Calu3 (cell line): ENCODE data around the gene ACSL6. TPM values are rescaled to one million over a fixed set of nuclear protein-coding genes. Genes with fewer than 3 reads are reported as not detected.

Experiments used
- BruUV-seq: library from RNA; stranded (reverse); fragments of 400-500 nt; replicated peaks from 2 replicates; lab custom pipeline; 2021; lab: Mats Ljungman, UMichigan
- CTCF ChIA-PET: fragments of 300-600 bp; sonication (Branson Sonifier 250); formaldehyde crosslinking; loops from one replicate; lab custom pipeline; 2022; ENCODE audit warnings: antibody characterized with exemption; lab: Charles Lee
- DNase-seq: peaks from one replicate; pipeline ENCODE4 v3.0.0; 2022
- H3K27ac Mint-ChIP-seq: one replicate; pipeline ENCODE4 v1.8.0; 2022; ENCODE audit warnings: mixed read lengths; ENCODE audit not compliant: unreplicated experiment
- H3K27me3 Mint-ChIP-seq: one replicate; pipeline ENCODE4 v1.8.0; 2022; ENCODE audit warnings: mixed read lengths; ENCODE audit not compliant: unreplicated experiment
- H3K36me3 Mint-ChIP-seq: one replicate; pipeline ENCODE4 v1.8.0; 2022; ENCODE audit warnings: mild to moderate bottlenecking, moderate library complexity, mixed read lengths; ENCODE audit not compliant: insufficient read depth, unreplicated experiment
- H3K4me1 Mint-ChIP-seq: one replicate; pipeline ENCODE4 v1.8.0; 2022; ENCODE audit warnings: mild to moderate bottlenecking, low read depth, mixed read lengths; ENCODE audit not compliant: unreplicated experiment
- H3K4me3 Mint-ChIP-seq: one replicate; pipeline ENCODE4 v1.8.0; 2022; ENCODE audit warnings: mild to moderate bottlenecking, low read depth, moderate library complexity, mixed read lengths; ENCODE audit not compliant: unreplicated experiment
- H3K9me3 Mint-ChIP-seq: one replicate; pipeline ENCODE4 v1.8.0; 2022; ENCODE audit warnings: low read depth, mixed read lengths; ENCODE audit not compliant: unreplicated experiment
- intact Hi-C: fragments of 100-400 bp; cut with micrococcal nuclease; formaldehyde crosslinking; loops from one replicate; pipeline ENCODE4 v1.10.0; 2022; ENCODE audit not compliant: unreplicated experiment
- total RNA-seq: library from RNA; stranded (reverse); gene quantifications from 2 replicates; pipeline ENCODE4 v1.2.3, GENCODE V29; 2022
- TF ChIP-seq, protein P1 (sequence below): fragments of 200-600 bp; IDR thresholded peaks from one replicate; pipeline ENCODE4 v1.8.0; 2022; ENCODE audit warnings: antibody characterized with exemption; ENCODE audit not compliant: unreplicated experiment

Gene ACSL6
- total RNA-seq, 1 experiment from 2014 or later = 0.24 TPM

DNA sequence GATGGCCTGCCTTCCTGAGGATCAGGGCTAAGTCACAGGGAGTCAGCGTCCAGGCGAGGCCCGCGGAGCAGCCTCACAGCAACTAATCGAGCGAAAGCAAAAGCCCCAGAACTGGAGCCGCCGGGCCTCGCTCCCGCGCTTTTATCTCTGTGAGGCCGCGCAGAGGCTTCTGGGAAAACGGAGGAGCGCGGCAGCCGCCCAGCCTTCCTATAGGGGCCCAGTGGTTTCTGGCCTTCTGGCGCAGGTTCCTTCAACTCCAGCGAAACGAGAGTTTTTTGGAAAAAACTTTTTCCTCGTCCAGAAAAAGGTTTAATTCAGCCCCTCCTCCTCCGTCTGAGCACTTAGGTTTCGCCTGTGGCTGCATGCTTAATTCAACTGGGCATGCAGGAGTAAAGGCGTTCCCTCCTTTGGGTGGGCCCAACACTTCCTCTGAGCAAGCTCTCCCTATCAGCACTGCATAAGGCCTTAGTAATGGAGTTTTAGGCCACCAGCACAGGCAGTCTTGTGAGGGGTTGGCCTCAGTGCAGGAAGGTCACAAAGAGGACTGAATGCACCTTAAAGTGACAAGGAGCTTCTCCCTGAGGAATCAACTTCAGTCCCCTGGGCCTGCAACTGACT is 65.8 kb downstream of the ACSL6 start, which contains the start of gene MEIKIN:
MEIKIN (minus strand) TSS at position 113 of the 618 bp plus-strand sequence. CDS start 158 bp downstream, outside the sequence.
- no peak for DNase-seq
- H3K9me3 Mint-ChIP-seq = no peaks in the 10 kb centered on the region
- H3K36me3 Mint-ChIP-seq = no peaks in the 10 kb centered on the region
- BruUV-seq = no TSS peak
- no peaks in the 10 kb centered on the region for H3K4me1 Mint-ChIP-seq
- no peak within 1 kb of the TSS for H3K4me3 Mint-ChIP-seq
- intact Hi-C loops = no loop called here
- peaks cover 26% of the 10 kb centered on the region for H3K27me3 Mint-ChIP-seq
- TF ChIP-seq, protein P1, sequence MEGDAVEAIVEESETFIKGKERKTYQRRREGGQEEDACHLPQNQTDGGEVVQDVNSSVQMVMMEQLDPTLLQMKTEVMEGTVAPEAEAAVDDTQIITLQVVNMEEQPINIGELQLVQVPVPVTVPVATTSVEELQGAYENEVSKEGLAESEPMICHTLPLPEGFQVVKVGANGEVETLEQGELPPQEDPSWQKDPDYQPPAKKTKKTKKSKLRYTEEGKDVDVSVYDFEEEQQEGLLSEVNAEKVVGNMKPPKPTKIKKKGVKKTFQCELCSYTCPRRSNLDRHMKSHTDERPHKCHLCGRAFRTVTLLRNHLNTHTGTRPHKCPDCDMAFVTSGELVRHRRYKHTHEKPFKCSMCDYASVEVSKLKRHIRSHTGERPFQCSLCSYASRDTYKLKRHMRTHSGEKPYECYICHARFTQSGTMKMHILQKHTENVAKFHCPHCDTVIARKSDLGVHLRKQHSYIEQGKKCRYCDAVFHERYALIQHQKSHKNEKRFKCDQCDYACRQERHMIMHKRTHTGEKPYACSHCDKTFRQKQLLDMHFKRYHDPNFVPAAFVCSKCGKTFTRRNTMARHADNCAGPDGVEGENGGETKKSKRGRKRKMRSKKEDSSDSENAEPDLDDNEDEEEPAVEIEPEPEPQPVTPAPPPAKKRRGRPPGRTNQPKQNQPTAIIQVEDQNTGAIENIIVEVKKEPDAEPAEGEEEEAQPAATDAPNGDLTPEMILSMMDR = no peak
- H3K27ac Mint-ChIP-seq = no peak within 1 kb of the TSS
- CTCF ChIA-PET = no interaction called here

DNA sequence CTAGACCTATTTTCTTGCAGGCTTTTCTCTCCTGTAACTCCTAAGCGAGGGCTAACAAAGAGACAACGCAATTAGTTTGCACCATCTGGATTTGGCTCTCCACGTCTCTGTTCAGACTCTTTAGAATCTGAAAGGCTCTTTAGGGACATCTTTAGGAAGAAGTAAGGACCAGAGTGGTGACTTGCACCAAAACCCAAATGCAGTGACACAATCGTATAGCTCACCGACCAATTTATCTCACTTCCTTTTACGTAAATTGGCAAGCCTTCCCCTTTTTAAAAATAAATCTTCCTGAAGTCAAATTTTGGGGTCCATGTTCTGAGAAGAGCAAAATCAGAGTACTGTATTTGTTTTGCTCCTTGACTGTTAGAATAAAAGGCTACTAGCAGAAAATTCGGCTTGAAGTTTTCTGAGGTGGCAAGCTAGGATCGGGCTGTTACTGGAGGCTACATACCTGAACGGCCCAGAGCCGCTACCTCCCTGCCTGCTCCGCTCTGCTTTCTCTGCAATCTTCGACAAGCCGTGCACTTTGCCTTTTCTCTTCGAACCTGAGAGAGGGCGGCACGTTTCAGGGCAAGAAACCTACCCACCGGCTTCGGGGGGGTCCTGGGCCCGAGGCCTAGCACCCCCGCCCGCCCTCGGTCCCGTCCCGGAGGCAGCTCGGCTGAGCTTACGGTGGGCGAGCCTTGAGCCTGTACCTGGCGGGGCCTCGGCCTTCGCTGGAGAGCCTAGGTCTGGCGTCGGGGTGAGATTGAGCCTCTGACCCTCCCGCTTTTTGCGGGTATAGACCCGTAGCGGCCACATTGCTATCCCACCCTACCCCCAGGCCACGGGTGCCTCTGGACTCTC is 66.5 kb downstream of the ACSL6 start:
- DNase-seq = no peak
- no peak overlapping the region for H3K4me3 Mint-ChIP-seq
- intact Hi-C loops = no loop called here
- no peak overlapping the region for H3K27ac Mint-ChIP-seq
- no peaks in the 10 kb centered on the region for H3K9me3 Mint-ChIP-seq
- CTCF ChIA-PET = interaction anchor here (0.6 kb wide), 1 partner anchor 125 kb away, joined by 4 read pairs; no protein-coding TSS in a partner anchor
- no peaks in the 10 kb centered on the region for H3K4me1 Mint-ChIP-seq
- TF ChIP-seq, protein P1 = no peak
- no TSS peak for BruUV-seq
- no peaks in the 10 kb centered on the region for H3K36me3 Mint-ChIP-seq
- H3K27me3 Mint-ChIP-seq = peaks cover 26% of the 10 kb centered on the region

DNA sequence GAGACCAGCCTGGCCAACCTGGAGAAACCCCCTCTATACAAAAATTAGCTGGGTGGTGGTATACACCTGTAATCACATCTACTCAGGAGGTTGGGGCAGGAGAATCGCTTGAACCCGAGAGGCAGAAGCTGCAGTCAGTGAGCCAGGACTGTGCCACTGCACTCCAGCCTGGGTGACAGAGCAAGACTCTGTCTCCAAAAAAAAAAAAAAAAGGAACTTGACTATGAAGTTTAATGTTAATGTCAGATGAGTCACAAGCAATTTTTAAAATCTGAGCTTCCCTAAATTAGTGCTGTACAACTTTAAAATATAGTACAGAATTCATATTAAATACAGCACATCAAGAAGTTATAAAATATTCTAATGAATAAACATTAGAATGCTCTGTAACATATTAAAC is 67.5 kb downstream of the ACSL6 start:
- CTCF ChIA-PET = no interaction called here
- no peaks in the 10 kb centered on the region for H3K4me1 Mint-ChIP-seq

DNA sequence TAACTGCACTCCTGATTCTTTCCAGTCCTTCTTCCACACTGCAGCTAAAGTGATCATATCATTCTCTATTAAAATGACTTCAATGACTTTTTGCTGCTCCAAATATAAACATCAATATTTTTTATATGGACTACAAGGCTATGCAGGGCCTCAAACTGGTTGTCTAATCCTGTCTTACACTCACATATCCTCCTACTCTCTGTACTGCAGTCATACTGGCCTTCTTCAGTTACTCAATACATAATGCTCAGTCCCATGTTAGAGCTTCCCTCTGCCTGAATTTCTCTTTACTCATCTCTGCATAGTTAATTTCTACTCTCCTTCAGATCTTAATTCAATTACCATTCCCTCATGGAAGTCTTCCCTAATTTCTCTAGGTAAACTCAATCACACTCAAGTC is 69.4 kb downstream of the ACSL6 start:
- no peaks in the 10 kb centered on the region for H3K9me3 Mint-ChIP-seq
- no peaks in the 10 kb centered on the region for H3K36me3 Mint-ChIP-seq
- no peaks in the 10 kb centered on the region for H3K4me1 Mint-ChIP-seq
- H3K27ac Mint-ChIP-seq = no peak overlapping the region
- no peak for DNase-seq
- BruUV-seq = no TSS peak
- no peak overlapping the region for H3K4me3 Mint-ChIP-seq
- CTCF ChIA-PET = no interaction called here
- intact Hi-C loops = no loop called here
- TF ChIP-seq, protein P1 = no peak
- peaks cover 8% of the 10 kb centered on the region for H3K27me3 Mint-ChIP-seq

More for the DNA sequence above, 67.5 kb downstream of the ACSL6 start:
- H3K4me3 Mint-ChIP-seq = no peak overlapping the region
- intact Hi-C loops = no loop called here
- BruUV-seq = no TSS peak
- peaks cover 17% of the 10 kb centered on the region for H3K27me3 Mint-ChIP-seq
- no peak overlapping the region for H3K27ac Mint-ChIP-seq
- TF ChIP-seq, protein P1 = no peak
- DNase-seq = no peak
- H3K36me3 Mint-ChIP-seq = no peaks in the 10 kb centered on the region
- no peaks in the 10 kb centered on the region for H3K9me3 Mint-ChIP-seq
